Gastroesophageal sphincter (tissue), 4 donors: ENCODE measurements around the gene BCCIP. TPM values are rescaled to one million over a fixed set of nuclear protein-coding genes. Genes with fewer than 3 reads are reported as not detected.

ENCODE experiments used
- ATAC-seq: fragments of 150-250 bp; one replicate; pipeline ENCODE4 v1.9.1; 2016; ENCODE audit warnings: mild to moderate bottlenecking, moderate library complexity
- H3K27ac ChIP-seq, 4 donors: fragments of 200-600 bp; sonication (generic) in 3 of 4; 1 replicate in 3 of 4; 2 replicates in 1 of 4; pipeline ENCODE4 v1.5.1; 2016 to 2019
- H3K27me3 ChIP-seq: fragments of 200-600 bp; sonication (generic); one replicate; pipeline ENCODE4 v1.5.1; 2019
- H3K36me3 ChIP-seq, 2 donors: fragments of 200-600 bp; sonication (generic); one replicate each; pipeline ENCODE4 v1.5.1; 2019; ENCODE audit warnings: control low read depth in 1 of 2
- H3K4me1 ChIP-seq, 3 donors: fragments of 200-600 bp; sonication (generic); 1 replicate in 2 of 3; 2 replicates in 1 of 3; pipeline ENCODE4 v1.5.1; 2016 to 2019; ENCODE audit warnings: control low read depth in 2 of 3
- H3K4me3 ChIP-seq, 2 donors: fragments of 200-600 bp; sonication (generic); one replicate each; pipeline ENCODE4 v1.5.1; 2019; ENCODE audit warnings: mild to moderate bottlenecking in 1 of 2, moderate library complexity in 1 of 2
- H3K9me3 ChIP-seq, 3 donors: fragments of 200-600 bp; sonication (generic); one replicate each; pipeline ENCODE4 v1.5.1; 2017 to 2019; ENCODE audit warnings: control low read depth in 2 of 3
- CTCF ChIP-seq, 4 experiments: fragments of 200-600 bp in 2 of 4; fragments of 450-650 bp in 2 of 4; sonication (generic) in 1 of 4; IDR thresholded peaks; one replicate each; pipeline ENCODE4 v1.5.1; 2017 to 2019; ENCODE audit warnings: antibody characterized with exemption in 4 of 4, mild to moderate bottlenecking in 2 of 4, moderate library complexity in 2 of 4
- EP300 ChIP-seq: sonication (generic); formaldehyde crosslinking; IDR thresholded peaks from one replicate; pipeline ENCODE4 v1.6.1; 2017; ENCODE audit warnings: antibody characterized with exemption, mild to moderate bottlenecking
- POLR2A ChIP-seq, 2 donors: fragments of 450-650 bp; IDR thresholded peaks; one replicate each; pipeline ENCODE4 v1.6.1; 2017; ENCODE audit warnings: antibody characterized with exemption in 2 of 2, mild to moderate bottlenecking in 2 of 2, moderate library complexity in 1 of 2
- POLR2AphosphoS5 ChIP-seq: sonication (generic); formaldehyde crosslinking; IDR thresholded peaks from one replicate; pipeline ENCODE4 v1.6.1; 2017; ENCODE audit warnings: antibody characterized with exemption
- WGBS, 2 donors: methylation state at CpG; one replicate each; pipeline ENCODE4 v1.1.5; 2018; ENCODE audit warnings: low coverage in 1 of 2; 5-methylcytosine and 5-hydroxymethylcytosine counted together
- total RNA-seq, 4 donors: library from RNA; depleted of rRNA; stranded (reverse); fragments of >200 nt; gene quantifications; one replicate each; pipeline ENCODE4 v1.1.0, GENCODE V29; 2016

BCCIP gene
- total RNA-seq, 4 donors from 2014 or later, result 38.6 to 59.2 (median 50.3) TPM

- no peak for ATAC-seq
- TF ChIP-seq POLR2A (IDR thresholded peaks at IDR 0.05) (no peak), EP300 (no peak), POLR2AphosphoS5 (no peak), CTCF (IDR thresholded peaks at IDR 0.05) (no peak)
- peaks cover 0 to 17% of the 10 kb centered on the region in 2 donors for H3K36me3 ChIP-seq
- WGBS, 2 donors, result 78 to 81% methylated on average over 10 to 11 of the region's 11 CpGs
- no peaks in the 10 kb centered on the region for H3K9me3 ChIP-seq
- no peak overlapping the region for H3K4me3 ChIP-seq
- H3K4me1 ChIP-seq, result no peaks in the 10 kb centered on the region
- H3K27ac ChIP-seq, result no peak overlapping the region
- no peaks in the 10 kb centered on the region for H3K27me3 ChIP-seq
Observed at GRCh38 chr10:125782054-125782453, 41.3 kb upstream of the BCCIP start.

DNA sequence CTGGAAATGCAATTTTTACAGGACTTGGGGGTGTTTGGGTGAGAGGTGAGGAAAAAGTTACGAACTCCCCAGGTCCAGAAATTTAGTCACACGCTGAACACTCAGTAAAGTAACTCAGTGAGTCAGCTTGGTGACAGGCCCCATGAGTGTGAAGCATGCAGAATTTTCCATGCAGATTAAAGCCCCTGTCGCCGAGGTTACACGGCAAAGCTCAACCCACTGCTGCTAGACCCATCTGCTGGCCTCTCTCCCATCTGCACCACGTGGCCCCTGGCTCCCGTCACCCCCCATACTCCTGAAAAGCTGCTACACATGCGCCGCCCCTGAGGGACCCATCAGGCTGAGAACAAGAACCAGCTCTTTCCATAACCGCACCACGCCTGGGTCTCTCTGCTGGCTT, 40.7 kb upstream of the BCCIP start:
- Histone ChIP-seq H3K27ac (no peak overlapping the region), H3K4me3 (no peak overlapping the region), H3K4me1 (no peaks in the 10 kb centered on the region), H3K9me3 (no peaks in the 10 kb centered on the region), H3K36me3 (peaks cover 0 to 20% of the 10 kb centered on the region in 2 donors), H3K27me3 (no peaks in the 10 kb centered on the region)
- no peak for ATAC-seq
- 68 to 72% methylated on average over 4 to 5 of the region's 11 CpGs for WGBS, 2 donors
- TF ChIP-seq CTCF (IDR thresholded peaks at IDR 0.05), result no peak
- TF ChIP-seq POLR2AphosphoS5, result no peak
- no peak for TF ChIP-seq EP300
- TF ChIP-seq POLR2A (IDR thresholded peaks at IDR 0.05), result no peak

DNA sequence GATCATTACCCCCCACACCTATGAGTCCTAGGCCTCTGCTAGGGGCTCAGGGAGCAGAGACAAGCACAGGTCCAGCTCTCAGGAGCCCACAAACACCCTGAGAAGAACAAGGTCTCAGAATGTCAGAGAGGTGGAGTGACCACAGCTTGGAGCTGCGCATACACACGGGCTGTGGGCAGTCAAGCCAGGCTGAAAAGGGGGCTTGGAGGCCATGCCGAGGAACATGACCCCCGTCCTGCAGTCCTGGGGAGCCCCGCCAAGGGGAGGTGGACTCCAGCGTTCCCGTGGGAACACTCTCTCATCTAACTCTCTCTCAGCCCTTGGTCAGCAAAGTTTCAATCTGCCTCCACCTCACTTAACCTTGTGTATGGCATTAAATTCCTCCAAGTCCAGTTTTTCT, 39.9 kb upstream of the BCCIP start:
- TF ChIP-seq POLR2AphosphoS5 (no peak), POLR2A (IDR thresholded peaks at IDR 0.05) (no peak), CTCF (IDR thresholded peaks at IDR 0.05) (no peak), EP300 (no peak)
- Histone ChIP-seq H3K9me3 (no peaks in the 10 kb centered on the region), H3K4me1 (no peaks in the 10 kb centered on the region), H3K36me3 (peaks cover 0 to 27% of the 10 kb centered on the region in 2 donors), H3K27ac (no peak overlapping the region), H3K27me3 (no peaks in the 10 kb centered on the region), H3K4me3 (no peak overlapping the region)
- ATAC-seq, result no peak
- WGBS, 2 donors, result 79 to 83% methylated on average over 2 of the region's 7 CpGs

- Histone ChIP-seq H3K27me3 (no peaks in the 10 kb centered on the region), H3K4me3 (no peak overlapping the region), H3K4me1 (no peaks in the 10 kb centered on the region), H3K36me3 (peaks cover 0 to 32% of the 10 kb centered on the region in 2 donors), H3K27ac (no peak overlapping the region), H3K9me3 (no peaks in the 10 kb centered on the region)
- WGBS, 2 donors, result 71 to 100% methylated on average over 3 to 6 of the region's 6 CpGs
- ATAC-seq, result no peak
- TF ChIP-seq EP300, result no peak
- no peak for TF ChIP-seq POLR2AphosphoS5
- no peak for TF ChIP-seq POLR2A (IDR thresholded peaks at IDR 0.05)
- TF ChIP-seq CTCF (IDR thresholded peaks at IDR 0.05), result no peak
Observed at GRCh38 chr10:125783957-125784356, 39.4 kb upstream of the BCCIP start.

DNA sequence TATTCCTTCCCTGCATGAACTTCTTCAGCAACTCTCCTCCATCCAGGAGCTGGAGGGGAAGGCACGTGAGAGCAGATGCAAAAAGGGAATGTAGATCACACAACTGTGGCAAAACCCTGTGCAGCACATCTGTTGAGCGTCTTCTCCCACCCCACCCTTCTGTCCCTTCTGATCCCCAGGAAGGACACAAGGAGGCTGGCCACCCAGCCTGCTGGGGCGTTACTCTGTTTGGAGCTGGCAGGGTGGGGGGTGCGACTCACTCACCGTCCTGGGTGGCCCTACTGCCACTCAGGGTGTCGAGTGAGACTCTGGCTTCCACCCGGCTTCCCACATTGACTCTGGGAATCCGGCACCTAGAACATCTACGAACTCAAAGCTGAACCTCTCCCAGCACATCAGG, 37.6 kb upstream of the BCCIP start:
- ATAC-seq, result no peak
- no peak for TF ChIP-seq EP300
- TF ChIP-seq POLR2AphosphoS5, result no peak
- H3K36me3 ChIP-seq, result peaks cover 0 to 44% of the 10 kb centered on the region in 2 donors
- WGBS, 2 donors, result 74 to 79% methylated on average over 6 to 9 of the region's 9 CpGs
- H3K27me3 ChIP-seq, result no peaks in the 10 kb centered on the region
- H3K27ac ChIP-seq, result no peak overlapping the region
- H3K4me1 ChIP-seq, result no peaks in the 10 kb centered on the region
- H3K9me3 ChIP-seq, result no peaks in the 10 kb centered on the region
- H3K4me3 ChIP-seq, result no peak overlapping the region
